K562 (cell line): ENCODE measurements around the gene NOTO.

Source experiments
- PCBP2 ChIP-seq: fragments of 200-400 bp; formaldehyde crosslinking; IDR thresholded peaks from 2 replicates; pipeline ENCODE4 v1.6.1; 2018; ENCODE audit warnings: low read length, low read depth, mild to moderate bottlenecking, moderate library complexity; ENCODE audit not compliant: poor library complexity, severe bottlenecking
- TBL1XR1 ChIP-seq, 2 experiments: IDR thresholded peaks; 2 replicates each; pipeline ENCODE4 v1.6.1; 2012; ENCODE audit warnings: improper control_type of control experiment in 2 of 2, low read length in 2 of 2, mild to moderate bottlenecking in 1 of 2
- TBP ChIP-seq: optimal IDR thresholded peaks from 2 replicates; pipeline ENCODE3; 2011; ENCODE audit warnings: low read depth, low read length, improper control_type of control experiment
- TFAM ChIP-seq: fragments of 250-450 bp; sonication (Bioruptor Pico); conservative IDR thresholded peaks from 2 replicates; pipeline ENCODE4 v1.5.0; 2021; ENCODE audit warnings: mild to moderate bottlenecking, moderate library complexity
- TF ChIP-seq, protein P1 (sequence below): sonication (generic); formaldehyde crosslinking; IDR thresholded peaks from 2 replicates; pipeline ENCODE4 v1.9.0; 2022; ENCODE audit warnings: mild to moderate bottlenecking, missing genetic modification reagents

DNA sequence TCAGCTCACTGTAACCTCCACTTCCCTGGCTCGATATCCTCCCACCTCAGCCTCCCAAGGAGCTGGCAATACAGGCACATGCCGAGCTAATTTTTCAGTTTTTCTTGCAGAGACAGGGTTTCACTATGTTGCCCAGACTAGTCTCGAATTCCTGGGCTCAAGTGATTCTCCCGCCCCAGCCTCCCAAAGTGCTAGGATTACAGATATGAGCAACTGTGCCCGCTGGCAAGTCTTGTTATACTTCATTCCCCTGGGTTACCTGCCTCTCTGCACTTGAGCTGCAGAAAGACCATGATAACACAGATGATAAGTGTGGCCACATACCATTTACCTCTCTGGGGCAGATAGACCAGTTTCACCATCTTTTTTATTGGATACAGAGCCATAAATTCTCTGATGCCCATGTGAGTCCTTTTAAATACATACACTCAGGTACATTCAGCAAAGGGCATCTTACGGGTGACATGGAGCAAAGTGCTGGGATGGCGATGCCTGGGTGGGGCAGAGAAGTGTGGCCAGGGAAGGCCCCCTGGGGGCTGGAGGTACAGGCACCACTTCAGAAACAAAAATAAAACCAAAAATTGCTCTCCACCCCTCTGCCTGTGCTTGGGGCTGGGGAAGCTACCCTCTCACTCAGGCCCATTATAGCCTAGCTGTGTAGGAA is 52.1 kb downstream of the NOTO start:
- no peak for TF ChIP-seq TBL1XR1 (IDR thresholded peaks at IDR 0.05; ENCODE audit: low read length in 2 of 2)
- no peak for TF ChIP-seq PCBP2
- TF ChIP-seq, protein P1, sequence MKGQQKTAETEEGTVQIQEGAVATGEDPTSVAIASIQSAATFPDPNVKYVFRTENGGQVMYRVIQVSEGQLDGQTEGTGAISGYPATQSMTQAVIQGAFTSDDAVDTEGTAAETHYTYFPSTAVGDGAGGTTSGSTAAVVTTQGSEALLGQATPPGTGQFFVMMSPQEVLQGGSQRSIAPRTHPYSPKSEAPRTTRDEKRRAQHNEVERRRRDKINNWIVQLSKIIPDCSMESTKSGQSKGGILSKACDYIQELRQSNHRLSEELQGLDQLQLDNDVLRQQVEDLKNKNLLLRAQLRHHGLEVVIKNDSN (CRISPR knock-in tag): no peak
- no peak for TF ChIP-seq TBP
- TF ChIP-seq TFAM: no peak
